ENCODE results near the gene HACD1.

DNA sequence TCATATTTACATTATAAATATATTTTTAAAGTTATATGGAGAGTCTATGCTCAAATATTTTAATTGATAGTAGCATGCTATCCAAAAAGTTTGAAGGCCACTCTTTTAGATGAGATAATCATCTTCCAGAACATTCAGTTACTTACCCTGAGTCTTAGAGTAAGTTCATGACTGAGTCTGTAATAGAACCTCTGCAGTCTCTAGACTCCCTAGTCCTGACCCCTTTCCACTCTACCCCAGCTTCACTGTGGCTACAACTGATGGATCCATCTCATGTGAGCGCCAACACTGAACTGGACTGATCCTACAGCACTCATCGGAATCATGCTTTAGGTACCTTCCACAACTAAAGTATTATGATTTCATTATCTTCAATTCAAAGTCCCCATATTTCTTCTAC is 10.1 kb downstream of the HACD1 start:
- TF ChIP-seq YY1 (IDR thresholded peaks at IDR 0.05; ENCODE audit: insufficient read depth, insufficient read length) (no peak), ZNF274 (IDR thresholded peaks at IDR 0.05; ENCODE audit: low read depth, low read length) (no peak)

Measured in NT2/D1 (cell line).